GM18861 (cell line): ENCODE results near the gene COL15A1.

ENCODE experiments used
- ATAC-seq: cut with Tn5 transposase; IDR thresholded peaks from one replicate; pipeline ENCODE4 v1.9.1; 2021; ENCODE audit not compliant: unreplicated experiment

The COL15A1 gene

DNA sequence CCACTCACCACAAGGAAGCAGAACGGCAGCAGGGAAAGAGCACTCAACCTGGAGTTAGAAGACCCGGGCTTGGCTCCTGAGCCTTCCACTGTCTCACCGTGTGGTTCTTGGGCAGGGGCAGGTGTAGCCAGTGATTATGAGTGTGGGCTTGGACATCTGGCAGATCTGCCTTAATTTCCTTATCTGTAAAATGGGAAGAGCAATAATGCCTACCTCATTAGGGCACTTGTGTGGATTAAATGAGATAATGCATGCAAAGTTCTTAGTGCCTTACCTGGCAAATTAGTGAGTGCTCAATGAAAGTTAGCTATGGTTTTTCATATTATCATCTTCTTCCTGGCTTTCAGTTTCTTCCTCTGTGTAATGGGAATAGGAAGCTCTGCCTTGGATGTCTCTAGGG is 28.1 kb upstream of the COL15A1 start:
- no peak for ATAC-seq

- no peak for ATAC-seq
These were observed 27.0 kb upstream of the COL15A1 start for GRCh38 chr9:98916660-98917059.

DNA sequence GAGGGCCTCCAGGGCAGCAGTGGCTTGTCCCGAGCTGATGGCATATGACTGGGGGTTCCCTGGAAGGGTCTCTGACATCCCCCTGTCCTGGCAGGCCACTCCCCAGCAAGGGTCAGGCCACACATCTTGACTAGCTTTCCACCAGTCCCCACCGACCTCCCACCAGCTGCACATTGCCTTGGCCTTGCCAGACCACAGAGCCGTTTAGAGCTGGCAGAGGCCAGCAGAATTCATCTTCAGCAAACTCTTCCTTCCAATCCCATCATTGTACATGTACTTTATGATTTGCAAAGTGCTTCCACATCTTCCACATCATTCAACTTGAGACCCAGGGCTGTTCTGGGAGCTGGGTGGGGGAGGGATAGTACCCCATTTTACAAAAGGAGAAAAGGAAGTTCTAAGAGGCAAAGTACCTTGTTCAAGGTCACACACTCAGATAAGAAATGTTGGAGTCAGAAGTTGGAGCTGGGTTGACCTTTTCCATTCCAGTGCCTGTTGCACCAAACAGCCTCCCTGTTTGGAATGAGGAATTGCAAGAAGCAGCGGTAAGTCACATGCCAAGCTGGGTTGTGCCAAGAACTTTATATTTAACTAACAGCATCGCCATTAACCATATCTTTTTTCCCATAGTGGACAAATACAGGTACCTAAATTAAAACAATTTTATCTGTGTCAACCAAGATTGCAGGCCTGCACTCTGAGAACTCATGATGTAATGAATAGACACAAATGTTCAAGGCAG is 25.8 kb upstream of the COL15A1 start:
- ATAC-seq, result no peak

GRCh38 chr9:98921732-98922131 is 22.0 kb upstream of the COL15A1 start:
- no peak for ATAC-seq

DNA sequence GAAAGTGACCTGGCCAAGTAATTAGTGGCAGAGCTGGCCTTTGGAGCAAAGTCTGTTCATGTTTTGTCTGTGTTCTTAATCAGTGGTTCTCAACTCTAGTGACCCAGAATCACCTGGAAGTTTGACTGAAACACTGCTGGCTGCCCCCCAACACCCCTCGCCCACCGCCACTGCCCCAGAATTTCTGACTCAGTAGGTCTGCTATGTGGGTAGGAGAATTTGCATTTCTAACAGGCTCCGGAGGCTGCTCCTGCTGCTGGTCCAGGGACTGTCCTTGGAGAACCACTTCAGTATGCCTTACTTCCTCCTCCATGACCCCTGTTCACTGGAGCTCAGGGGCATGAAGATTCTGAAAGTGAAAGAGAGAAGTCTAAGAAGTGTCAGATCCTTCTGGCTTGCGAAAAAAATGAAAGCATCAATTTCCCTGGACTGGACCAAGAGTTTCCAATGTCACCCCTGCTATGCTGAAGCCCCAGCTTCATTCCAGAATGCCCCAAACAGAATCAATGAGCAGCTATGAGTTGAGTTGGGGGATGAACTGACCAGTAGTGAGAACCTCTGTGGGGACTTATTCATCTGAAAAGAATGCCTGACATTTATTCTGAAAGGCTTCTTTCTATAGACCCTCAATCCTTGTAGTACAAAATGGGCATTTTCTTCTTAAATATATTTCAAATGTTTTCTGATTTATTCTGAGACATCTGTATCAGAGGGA is 20.8 kb upstream of the COL15A1 start:
- no peak for ATAC-seq

DNA sequence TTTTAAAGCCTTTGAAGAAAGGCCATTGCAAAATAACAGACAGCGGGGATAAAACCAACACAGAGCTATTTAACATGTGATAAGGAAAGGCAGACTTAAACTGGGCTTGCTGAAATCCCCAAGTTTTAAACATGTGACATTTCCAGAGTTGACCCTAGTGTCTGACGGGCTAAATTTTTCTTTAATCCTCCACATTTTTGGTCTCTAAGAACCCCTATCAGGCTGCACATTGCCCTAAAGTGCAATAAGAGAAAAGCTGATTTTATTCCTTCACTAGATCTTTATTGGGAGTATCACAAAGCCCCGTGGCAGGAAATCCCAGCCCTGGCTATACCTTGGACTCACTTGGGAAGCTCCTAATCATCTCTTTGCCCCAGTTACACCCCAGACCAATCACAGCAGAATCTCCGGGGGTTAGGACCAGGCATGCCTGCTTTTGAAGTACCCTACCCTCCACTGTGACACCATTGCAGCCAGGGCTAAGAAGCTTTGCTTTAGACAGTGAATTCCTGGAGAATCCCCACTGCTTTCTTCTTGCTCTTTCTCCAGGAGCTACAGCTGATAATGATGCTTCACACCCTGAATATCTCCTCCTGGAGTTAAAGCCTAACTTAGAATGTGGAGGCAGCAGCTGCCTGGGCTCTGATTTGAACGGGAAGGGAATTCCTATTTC is 20.1 kb upstream of the COL15A1 start:
- ATAC-seq, result no peak

DNA sequence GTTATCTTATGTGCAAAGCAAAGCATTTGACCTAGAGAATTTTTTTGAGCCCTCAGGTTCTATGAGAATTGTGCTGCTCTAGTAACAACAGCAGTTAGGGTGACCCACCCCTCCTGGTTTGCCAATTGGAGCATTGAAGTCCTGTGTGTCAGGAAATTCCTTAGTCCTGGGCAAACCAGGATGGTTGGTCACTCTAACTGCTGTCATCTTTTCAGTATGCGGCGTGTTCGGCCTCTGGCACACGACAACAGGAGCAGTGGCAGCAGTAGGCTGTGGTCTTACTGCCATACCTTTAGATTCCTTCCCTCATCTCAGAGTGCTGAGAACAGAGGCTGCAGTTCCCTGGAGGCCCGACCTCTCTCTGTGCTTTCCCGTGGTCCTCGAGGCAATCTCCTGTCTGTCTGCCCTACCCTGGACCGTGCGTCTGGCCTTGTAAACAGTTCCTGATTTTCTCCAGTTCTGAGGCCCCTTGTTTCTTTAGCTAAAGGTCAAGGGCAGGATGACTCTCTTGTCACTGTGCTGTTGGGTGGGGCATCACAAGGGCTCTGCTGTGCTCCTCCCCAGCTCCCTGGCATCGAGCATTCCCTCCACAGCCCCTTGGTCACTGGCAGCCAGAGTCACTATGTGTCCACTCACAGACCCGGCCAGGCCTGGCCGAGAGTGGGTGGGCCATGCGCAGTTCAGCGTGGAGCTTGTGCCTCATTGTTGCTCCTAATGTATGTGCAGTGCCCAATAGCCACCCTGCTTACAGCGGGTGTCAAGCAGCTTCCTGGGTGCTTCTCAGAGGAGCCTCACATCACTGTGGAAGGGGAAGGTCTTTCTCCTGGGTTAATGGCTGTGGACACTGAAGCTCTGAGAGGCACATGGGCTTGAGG is 18.5 kb upstream of the COL15A1 start:
- no peak for ATAC-seq

DNA sequence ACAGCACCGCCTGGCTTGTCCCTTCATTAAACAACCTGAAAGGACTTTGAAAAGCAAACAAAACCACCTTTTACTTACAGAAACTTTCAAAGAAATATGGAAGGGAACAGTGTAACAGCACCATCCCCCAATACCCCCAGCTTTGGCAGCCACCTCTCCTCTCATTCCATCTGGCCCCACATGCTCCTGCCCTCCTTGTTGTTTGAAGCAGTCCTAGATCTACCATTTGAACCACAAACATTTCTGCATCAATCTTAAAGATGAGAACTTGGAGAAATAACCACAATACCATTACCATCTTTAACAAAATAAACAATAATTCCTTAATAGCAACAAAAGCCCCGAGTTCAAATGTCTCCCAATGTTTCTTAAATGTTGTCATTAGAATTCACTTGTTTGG is 17.8 kb upstream of the COL15A1 start:
- ATAC-seq, result no peak

DNA sequence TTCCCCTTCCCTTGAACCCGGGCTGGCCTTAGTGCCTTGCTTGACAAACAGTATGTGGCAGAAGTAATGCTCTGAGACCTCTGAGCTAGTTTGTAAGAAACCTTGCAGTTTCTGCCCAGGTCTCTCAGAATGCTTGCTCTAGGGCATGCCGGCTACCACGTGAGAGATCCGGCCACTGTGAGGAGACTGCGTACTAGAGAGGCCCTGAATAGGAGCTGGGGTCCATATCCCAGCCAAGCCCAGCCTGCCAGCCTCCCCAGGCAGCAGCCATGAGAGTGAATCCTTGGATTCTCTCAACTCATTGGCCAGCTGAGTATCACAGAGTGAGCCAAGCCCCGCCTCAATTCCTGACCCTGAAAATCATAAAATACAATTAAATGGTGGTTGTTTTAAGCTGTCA is 16.0 kb upstream of the COL15A1 start:
- ATAC-seq, result no peak

DNA sequence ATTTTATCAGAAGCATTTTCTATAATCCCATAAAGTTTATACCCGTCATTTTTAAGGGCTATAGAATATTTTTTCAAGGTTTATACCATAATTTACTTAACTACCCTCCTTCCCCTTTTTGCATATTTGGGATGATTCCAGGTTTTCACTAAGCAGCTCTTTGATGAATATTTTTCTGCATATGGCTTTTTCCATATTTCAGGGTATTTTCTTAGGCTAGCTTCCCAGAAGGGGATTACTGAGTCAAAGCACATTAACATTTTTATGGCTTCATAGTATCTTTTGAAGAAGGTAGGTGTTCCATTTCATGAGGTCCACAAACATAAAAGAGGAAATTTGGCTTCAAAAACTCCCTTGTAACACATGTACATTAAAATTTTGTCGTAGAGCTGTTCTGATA is 14.6 kb upstream of the COL15A1 start:
- ATAC-seq, result no peak

DNA sequence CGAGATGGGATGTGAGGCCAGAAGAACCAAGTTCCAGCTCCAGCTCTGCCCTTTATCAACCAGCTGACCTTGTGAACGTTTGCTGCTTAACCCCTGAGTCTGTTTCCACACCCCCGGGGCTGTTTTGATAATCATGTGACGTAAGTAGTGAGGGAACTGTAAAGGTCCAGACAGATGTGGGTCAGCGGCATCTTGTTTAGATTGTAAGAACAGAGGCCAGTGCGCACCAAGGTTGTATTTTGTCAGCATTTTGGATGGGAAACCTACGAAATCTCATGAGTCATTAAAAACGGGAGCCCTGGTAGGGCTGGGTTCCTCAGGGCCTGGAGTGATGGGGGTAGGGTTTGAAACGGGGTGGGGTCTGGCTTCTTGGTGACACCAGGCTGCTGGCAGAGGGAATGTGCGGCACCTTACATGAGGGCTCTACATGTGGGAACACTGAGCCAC is 13.8 kb upstream of the COL15A1 start:
- no peak for ATAC-seq

GRCh38 chr9:98930792-98931191 is 12.9 kb upstream of the COL15A1 start:
- ATAC-seq, result no peak

GRCh38 chr9:98931600-98932389 is 11.9 kb upstream of the COL15A1 start:
- ATAC-seq, result no peak

- ATAC-seq, result no peak
These were observed 10.5 kb upstream of the COL15A1 start for GRCh38 chr9:98933185-98933584.

- no peak for ATAC-seq
These were observed 9.8 kb upstream of the COL15A1 start for GRCh38 chr9:98933890-98934289.

- no peak for ATAC-seq
These were observed 8.6 kb upstream of the COL15A1 start for GRCh38 chr9:98935071-98935505.

GRCh38 chr9:98940276-98940675 is 3.4 kb upstream of the COL15A1 start:
- no peak for ATAC-seq

- no peak for ATAC-seq
These were observed 1.7 kb upstream of the COL15A1 start for GRCh38 chr9:98941946-98942523.

GRCh38 chr9:98942906-98943681 is 613 bp upstream of the COL15A1 start:
- ATAC-seq, result no peak
